Duodenal mucosa (tissue), 2 donors: ENCODE measurements around the gene CHST8.

Experiments used
- H3K27ac ChIP-seq: one replicate; pipeline ENCODE4 v1.7.0; 2013; ENCODE audit warnings: low read depth, low read length
- H3K27me3 ChIP-seq, 2 donors: one replicate each; pipeline ENCODE4 v1.7.0; 2013; ENCODE audit warnings: low read length in 2 of 2, control low read depth in 1 of 2; ENCODE audit not compliant: insufficient read depth in 2 of 2, control insufficient read depth in 1 of 2
- H3K36me3 ChIP-seq, 2 donors: one replicate each; pipeline ENCODE4 v1.7.0; 2013; ENCODE audit warnings: low read length in 2 of 2, control low read depth in 1 of 2; ENCODE audit not compliant: insufficient read depth in 2 of 2, control insufficient read depth in 1 of 2
- H3K4me1 ChIP-seq, 2 donors: one replicate each; pipeline ENCODE4 v1.7.0; 2013; ENCODE audit warnings: low read length in 2 of 2, control low read depth in 1 of 2; ENCODE audit not compliant: insufficient read depth in 2 of 2, control insufficient read depth in 1 of 2
- H3K4me3 ChIP-seq, 2 donors: one replicate each; pipeline ENCODE4 v1.7.0; 2013; ENCODE audit warnings: low read length in 2 of 2, low read depth in 1 of 2
- H3K9ac ChIP-seq, 2 donors: one replicate each; pipeline ENCODE4 v1.7.0; 2013; ENCODE audit warnings: low read length in 2 of 2, low read depth in 1 of 2
- H3K9me3 ChIP-seq, 2 donors: one replicate each; pipeline ENCODE4 v1.7.0; 2013; ENCODE audit warnings: low read length in 2 of 2, control low read depth in 1 of 2; ENCODE audit not compliant: control insufficient read depth in 1 of 2

CHST8 gene

DNA sequence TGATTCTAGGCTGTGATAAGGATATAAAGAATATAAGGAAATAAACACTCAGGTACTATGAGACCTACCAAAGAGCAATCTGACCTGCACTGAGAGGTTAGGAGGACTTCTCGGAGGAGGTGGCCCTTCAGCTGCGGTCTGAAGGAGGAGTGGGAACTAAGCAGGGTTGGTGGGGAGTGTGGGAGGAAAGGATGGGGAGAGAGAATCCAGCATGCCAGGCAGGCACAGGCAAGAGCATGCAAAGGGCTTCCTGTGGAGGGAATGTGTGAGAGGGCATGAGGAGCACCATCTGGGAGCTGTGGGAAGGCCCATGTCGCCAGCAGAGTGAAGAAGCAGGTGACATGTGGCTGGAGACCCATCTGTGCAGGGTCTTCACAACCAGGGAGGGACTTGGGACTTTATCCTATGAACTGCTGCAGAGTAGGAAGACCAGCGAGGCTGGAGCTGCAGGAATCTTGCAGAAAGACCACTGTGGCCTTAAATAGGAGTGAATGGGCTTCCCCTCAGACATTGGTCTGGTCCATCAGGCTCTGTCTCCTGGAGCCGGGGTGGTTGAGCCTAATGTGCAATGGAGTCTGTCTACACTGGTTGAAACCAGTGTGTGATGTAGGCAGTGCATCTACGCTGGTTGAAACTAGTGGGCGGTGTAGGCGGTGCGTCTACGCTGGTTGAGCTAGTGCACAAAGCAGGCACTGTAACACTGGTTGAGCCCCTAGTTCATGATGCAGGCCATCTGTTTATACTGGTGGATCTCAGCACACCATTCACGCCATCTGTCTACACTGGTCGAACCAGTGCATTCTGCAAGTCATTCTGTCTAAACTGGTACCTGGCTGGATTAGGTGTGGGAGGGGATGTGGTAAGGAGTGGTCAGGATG, 6.4 kb downstream of the CHST8 start:
- no peaks in the 10 kb centered on the region for H3K4me1 ChIP-seq
- H3K27ac ChIP-seq: no peak overlapping the region
- no peak overlapping the region for H3K9ac ChIP-seq
- no peaks in the 10 kb centered on the region for H3K9me3 ChIP-seq
- H3K36me3 ChIP-seq: no peaks in the 10 kb centered on the region
- no peak overlapping the region for H3K4me3 ChIP-seq
- peaks cover 16 to 24% of the 10 kb centered on the region in 2 donors for H3K27me3 ChIP-seq

DNA sequence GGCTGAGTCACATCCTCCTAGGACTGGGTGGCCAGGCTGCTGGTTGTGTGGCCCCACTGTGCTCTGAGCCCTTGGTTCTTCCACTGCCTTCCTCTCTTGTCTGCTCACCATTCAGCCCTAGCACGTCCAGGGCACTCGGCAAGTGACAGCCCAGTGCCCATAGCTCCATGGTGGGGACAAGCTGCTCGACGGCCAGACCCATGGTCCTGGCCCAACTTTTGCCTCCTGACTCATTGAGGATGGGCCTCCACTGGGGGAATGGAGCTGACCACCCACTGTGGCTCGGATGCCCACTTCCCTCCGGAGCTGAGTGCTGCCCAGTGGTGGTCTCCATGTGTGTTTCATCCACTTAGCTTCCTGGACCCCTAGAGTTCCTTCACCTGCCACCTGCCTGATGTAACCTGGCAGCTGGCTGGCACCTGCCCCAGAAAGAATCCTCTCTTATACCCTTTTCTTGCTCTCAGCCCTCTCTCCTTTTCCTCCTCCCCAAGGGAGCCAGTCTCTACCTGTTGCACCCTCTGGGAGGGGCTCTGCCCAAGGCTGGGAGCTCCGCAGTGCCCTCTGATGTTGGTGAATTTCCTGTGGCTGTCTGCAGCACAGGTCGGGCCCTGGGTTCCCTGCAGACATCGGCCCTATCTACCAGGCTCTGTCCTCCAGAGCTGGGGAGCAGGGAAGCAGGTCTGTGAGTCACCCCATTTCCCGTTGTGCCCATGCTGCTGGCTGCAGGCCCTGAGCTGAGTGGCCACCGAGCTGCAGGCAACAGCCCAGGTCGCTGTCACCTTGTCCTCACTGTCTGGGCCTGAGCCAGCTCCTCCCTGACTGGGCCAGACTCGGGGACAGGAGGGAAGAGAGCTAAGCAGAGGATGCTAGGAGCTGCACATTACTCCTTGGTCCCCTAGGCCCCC, 7.4 kb downstream of the CHST8 start:
- peaks cover 6 to 15% of the 10 kb centered on the region in 2 donors for H3K27me3 ChIP-seq
- no peaks in the 10 kb centered on the region for H3K9me3 ChIP-seq
- H3K9ac ChIP-seq: no peak overlapping the region

DNA sequence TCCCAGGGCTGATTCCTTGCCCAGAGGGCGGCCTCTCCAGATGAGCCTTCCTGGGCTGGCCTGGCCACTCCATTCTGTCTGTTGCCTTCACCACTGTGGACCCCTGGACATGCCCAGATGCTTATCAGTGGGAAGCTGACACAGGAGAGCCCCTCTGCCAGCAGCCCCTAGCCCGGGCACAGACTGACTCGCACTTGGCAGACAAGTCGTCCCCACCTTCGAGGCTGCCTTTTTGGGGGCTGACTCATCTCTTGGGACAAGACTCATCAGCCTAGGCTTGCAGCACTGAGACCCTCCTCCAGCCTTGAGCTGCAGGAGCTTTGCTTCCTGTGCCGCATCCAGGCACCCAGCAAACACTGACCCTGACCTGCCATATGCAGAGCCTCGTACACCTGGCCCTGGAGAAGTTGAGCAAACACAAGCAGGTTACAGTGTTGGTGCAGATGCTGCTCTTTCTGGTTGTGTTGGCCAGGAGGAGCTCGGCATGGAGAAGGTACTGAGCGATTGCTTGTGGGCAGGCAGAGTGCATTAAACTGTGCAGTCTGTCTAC, 8.1 kb downstream of the CHST8 start:
- H3K27ac ChIP-seq: no peak overlapping the region
- H3K27me3 ChIP-seq: peaks cover 0 to 10% of the 10 kb centered on the region in 2 donors
- H3K36me3 ChIP-seq: no peaks in the 10 kb centered on the region
- no peaks in the 10 kb centered on the region for H3K9me3 ChIP-seq
- no peaks in the 10 kb centered on the region for H3K4me1 ChIP-seq
- no peak overlapping the region for H3K9ac ChIP-seq
- H3K4me3 ChIP-seq: no peak overlapping the region

More for the DNA sequence above, 7.4 kb downstream of the CHST8 start:
- no peak overlapping the region for H3K27ac ChIP-seq
- no peaks in the 10 kb centered on the region for H3K36me3 ChIP-seq
- no peak overlapping the region for H3K4me3 ChIP-seq
- no peaks in the 10 kb centered on the region for H3K4me1 ChIP-seq

DNA sequence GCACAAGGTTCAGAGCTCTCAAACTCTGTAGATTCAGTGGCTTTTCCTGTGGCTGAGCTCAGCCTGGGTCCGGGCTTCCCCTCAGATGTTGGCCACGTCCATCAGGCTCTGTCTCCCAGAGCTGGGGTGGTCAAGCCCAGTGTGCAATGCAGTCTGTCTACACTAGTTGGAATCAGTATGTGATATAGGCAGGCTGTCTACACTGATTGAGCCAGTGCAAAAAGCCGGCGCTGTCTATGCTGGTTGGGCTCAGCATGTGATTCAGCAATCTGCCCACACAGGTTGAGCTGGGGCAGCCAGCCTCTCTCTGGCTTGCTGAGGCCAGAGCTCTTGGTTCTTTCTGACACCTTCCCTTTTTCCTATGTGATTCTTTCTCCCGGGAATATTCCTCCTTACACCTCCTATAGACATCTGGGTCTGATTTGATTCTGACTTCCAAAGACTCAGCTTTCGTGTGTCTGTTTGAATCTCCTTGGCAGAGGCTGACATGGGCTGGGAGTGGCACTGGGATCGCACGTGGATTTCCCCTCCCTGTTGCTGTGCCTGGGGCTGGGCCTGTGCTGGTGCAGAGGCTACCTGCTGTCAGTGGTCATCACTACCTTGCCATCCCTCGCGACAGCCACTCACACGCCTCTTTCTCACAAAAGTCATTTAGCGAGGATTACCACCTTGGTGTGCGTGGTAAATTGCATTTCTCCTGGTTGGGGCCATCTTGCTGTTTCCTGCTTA, 9.3 kb downstream of the CHST8 start:
- Histone ChIP-seq H3K36me3 (no peaks in the 10 kb centered on the region), H3K9me3 (no peaks in the 10 kb centered on the region), H3K4me3 (no peak overlapping the region), H3K9ac (no peak overlapping the region), H3K27me3 (peaks cover 0 to 10% of the 10 kb centered on the region in 2 donors), H3K4me1 (no peaks in the 10 kb centered on the region), H3K27ac (no peak overlapping the region)

DNA sequence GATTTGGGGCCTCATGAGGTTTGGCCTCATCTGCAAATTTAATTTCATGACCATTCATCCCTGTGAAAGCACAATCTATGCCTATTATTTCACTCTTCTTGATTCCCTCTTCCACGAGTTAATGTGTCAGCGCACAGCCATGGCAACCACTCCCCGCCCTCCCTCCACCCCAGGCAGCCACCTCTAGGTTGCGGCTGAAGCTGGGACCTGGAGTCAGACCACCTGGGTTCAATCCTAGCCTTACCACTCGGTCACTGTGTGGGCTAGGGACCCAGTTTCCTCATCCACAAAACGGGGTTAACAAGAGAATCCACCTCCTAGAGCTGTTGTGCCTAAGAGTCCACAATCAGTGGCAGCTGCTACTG, 9.8 kb downstream of the CHST8 start:
- H3K27ac ChIP-seq: no peak overlapping the region
- peaks cover 0 to 10% of the 10 kb centered on the region in 2 donors for H3K27me3 ChIP-seq

DNA sequence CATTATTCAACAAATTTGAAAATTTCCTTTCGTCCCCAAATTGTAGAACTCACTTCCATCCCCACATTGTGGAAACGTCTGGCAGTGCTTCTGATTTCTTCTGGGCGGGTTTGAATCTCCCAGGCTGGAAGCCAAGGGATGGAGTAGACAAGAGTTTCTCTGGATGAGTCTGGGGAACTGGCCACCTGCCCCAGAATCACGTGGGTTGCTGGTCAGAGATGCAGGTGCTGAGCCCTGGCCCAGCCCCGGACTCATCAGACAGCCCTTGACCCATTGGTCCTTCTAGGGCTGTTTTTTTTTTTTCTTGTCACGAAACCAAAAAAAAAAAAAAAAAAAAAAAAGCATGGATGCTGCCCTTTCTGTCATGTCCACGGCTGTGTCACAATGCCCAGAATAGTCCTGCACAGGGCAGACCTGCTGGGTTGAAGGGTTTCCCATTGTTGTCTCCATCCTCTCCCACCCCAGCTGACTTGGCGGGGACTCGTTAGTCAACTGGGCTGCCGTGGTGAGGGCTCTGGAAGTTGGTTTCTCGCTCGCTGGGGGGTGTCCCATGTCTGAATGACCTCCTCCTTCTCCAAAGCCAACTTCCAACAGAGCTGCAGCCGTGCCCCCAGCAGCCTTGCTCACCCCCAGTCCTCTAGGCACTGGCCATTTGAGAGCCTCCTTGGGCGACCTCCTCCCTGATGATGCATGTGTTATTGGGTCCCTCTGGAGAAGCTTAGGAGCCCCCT, 12.8 kb downstream of the CHST8 start:
- no peak overlapping the region for H3K4me3 ChIP-seq
- H3K27me3 ChIP-seq: peaks cover 0 to 2% of the 10 kb centered on the region in 2 donors

More for the DNA sequence above, 9.8 kb downstream of the CHST8 start:
- Histone ChIP-seq H3K9me3 (no peaks in the 10 kb centered on the region), H3K36me3 (no peaks in the 10 kb centered on the region), H3K4me1 (no peaks in the 10 kb centered on the region), H3K9ac (no peak overlapping the region), H3K4me3 (no peak overlapping the region)

DNA sequence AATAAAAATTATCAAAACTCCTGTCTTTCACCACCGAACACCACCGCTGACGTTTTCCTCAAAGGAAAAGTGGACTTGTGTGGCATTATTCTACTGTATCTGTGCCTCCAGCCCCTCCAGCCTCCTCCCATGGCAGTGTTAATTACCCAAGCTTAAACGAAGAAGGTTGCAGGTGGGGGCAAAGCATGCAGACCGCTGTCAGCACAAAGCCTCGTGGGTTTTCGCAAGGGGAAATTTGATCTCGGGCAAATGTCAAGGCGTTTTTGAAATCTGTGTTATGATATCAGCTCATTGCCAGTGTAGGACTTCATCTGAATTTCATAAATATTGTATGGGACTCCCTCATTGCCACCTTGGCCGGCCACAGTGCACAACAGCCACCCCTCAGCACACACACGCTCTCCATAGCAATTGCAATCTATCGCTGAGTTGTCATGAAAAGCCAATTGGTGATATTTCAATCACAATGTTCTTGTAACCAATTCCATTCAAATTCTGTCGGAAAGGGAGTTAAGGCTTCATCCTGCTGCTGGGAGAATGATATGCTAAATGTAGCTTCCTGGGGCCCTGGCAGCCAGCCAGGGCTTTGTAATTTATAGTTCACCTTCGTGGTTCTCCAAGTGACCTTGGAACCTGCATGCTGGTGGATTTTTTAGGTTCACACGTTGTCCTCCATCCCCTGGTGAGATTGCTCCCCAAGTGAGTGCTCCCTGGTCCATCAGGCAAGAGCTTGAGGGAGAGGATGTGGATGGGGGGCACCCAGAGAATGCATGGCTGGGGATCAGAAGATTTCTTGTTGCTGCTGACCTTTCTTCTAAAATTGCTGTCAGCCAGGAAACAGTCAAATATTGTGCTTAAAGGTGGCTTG, 16.6 kb downstream of the CHST8 start:
- no peaks in the 10 kb centered on the region for H3K9me3 ChIP-seq
- H3K36me3 ChIP-seq: no peaks in the 10 kb centered on the region
- no peak overlapping the region for H3K27ac ChIP-seq
- no peaks in the 10 kb centered on the region for H3K4me1 ChIP-seq
- no peak overlapping the region for H3K9ac ChIP-seq
- H3K27me3 ChIP-seq: no peaks in the 10 kb centered on the region
- H3K4me3 ChIP-seq: no peak overlapping the region

More for the DNA sequence above, 12.8 kb downstream of the CHST8 start:
- no peaks in the 10 kb centered on the region for H3K9me3 ChIP-seq
- no peak overlapping the region for H3K9ac ChIP-seq
- H3K4me1 ChIP-seq: no peaks in the 10 kb centered on the region
- no peak overlapping the region for H3K27ac ChIP-seq
- no peaks in the 10 kb centered on the region for H3K36me3 ChIP-seq

DNA sequence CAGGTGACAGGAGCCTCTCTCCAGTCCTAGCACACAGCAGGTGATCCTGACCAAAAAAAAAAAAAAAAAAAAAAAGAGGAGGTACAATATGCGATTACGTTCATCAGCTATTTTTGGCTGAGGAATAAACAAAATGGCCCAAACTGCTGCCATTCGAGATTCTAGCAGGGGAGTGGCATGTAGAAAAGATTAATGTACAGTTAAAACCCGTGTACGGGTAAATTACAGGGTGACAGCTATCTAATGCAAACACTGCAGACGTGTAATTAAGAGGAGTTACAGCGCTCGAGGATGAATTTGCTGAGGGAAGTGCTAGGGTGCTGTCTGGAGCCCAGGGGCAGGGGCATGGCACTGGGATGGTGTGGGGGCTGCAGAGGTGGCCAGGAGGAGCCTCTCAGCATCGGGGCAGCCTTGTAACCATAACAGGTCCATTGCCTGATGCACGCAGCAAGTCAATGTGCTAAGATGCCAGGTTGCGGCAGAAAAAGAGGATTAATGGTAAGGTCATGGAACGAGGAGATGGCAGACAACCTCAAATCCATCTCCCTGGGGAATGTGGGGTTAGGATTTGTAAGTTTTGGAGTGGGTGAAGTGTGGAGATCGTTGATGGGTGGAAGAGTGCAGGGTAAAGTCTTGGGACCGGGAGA, 17.4 kb downstream of the CHST8 start:
- Histone ChIP-seq H3K9ac (no peak overlapping the region), H3K9me3 (no peaks in the 10 kb centered on the region), H3K27me3 (no peaks in the 10 kb centered on the region), H3K4me1 (no peaks in the 10 kb centered on the region), H3K36me3 (no peaks in the 10 kb centered on the region), H3K4me3 (no peak overlapping the region), H3K27ac (no peak overlapping the region)
